OCI-M2 (cell line): ENCODE data around the gene AOAH.

ENCODE experiments used
- DNase-seq: peaks from one replicate; lab custom pipeline; 2025; ENCODE audit not compliant: unreplicated experiment; lab: John Stamatoyannopoulos, UW

Gene AOAH

GRCh38 chr7:36692456-36692855 is 31.8 kb downstream of the AOAH start:
- no peak for DNase-seq

DNA sequence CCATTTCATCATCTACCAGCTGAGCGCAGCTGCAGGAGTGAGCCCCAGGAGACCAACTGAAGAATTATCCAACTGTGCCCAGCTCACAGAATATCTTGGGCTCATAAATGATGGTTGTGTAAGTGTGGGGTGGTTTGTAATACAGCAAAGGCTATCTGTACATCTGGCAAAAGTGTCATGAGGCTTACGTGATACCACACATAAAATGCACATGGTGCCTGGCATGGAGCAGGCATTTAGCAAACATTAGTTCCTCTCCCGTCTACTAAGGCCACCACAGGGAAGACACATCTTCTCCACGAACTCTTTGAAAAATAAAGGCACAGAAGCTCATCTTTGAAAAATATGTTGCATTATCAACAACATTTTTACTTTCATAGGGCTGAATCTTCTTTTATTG is 32.3 kb downstream of the AOAH start:
- DNase-seq: no peak

- DNase-seq: no peak
Observed at GRCh38 chr7:36690514-36691187, 33.6 kb downstream of the AOAH start.

DNA sequence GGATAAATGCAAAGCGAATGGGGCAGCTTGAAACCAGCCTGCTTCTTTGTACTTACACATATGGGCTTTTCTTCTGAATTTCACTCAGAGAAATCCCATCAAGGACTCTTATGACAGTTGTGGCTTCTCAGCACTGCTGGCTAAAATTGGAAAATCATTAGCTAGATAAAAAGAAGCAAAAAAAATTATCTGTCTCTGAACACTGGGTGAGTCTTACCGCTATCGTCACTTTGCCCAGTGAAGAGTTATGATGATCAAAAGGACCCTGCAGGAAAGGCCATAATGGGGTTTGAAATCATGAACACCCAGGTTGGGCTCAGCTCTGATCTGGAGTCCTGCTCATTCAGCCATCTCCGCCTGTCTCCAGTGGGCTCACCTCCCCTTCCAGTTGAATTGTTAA is 34.3 kb downstream of the AOAH start:
- DNase-seq: no peak

DNA sequence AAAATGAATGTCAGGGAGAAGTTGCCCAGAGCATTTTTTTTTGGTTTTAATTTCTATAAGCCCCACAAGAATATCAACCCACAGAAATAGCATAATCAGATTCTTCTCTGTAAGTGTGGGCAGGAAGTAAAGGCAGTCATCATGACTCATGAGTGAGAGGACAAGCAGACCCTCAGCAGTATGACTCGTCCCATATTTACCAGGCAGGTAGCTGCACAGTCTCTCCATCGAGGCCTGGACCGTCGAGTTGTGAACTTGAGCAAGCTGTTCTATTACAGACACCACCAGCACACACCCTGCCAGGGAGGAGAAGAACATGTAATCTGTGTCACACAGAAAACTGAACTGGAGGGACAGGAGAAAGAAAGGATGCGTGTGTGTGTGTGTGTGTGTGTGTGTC is 37.8 kb downstream of the AOAH start:
- DNase-seq: no peak

- no peak for DNase-seq
Observed at GRCh38 chr7:36684954-36685353, 39.3 kb downstream of the AOAH start.

- DNase-seq: no peak
Observed at GRCh38 chr7:36683695-36684357, 40.5 kb downstream of the AOAH start.

GRCh38 chr7:36683111-36683510 is 41.2 kb downstream of the AOAH start:
- DNase-seq: no peak

- no peak for DNase-seq
Observed at GRCh38 chr7:36682102-36682501, 42.2 kb downstream of the AOAH start.

DNA sequence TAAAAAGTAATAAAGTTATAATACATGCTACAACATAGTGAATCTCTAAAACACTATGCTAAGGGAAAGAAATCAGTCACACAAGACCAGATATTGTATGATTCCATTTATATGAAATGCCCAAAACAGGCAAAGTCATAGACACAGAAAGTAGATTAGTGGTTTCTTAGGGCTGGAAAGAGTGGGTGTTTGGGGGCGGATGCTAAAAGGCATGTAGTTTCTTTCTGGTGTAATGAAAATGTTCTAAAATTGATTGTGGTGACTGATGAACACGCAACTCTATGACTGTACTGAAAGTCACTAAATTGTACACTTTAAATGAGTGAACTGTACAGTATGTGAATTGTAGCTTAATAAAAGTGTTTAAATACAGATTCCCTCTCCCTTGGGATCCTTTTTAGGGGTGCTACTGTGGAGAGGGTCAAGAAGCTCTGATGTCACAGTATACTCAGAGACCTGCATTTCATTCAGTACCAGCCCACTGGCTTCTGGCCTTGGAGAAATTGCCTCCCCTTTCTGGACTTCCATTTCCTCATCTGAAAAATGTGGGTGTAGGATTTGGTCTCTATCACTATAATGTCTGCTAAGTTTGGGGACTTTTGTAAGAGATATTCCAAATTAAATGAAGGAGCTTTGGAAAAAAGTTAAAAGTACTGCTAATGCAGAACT is 46.4 kb downstream of the AOAH start:
- DNase-seq: no peak

DNA sequence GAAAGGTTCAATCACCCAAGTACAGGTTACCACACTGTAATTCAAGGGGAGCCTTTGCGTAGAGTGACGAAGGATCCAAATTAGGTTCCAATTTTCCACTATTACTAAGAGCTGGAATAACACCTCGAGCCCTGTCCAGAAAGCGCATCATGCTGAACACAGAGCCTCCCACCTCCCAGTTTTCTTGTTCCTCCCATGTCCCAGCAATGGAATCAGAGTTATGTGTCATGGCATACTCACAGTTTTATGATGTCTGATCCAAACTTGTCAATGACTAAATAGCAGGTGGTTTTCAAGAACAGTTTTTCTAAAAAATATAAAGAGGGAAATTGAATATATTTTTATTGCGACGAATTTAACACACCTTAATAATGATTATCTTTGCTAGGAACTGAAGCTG is 50.6 kb downstream of the AOAH start:
- no peak for DNase-seq

- no peak for DNase-seq
Observed at GRCh38 chr7:36671432-36671829, 52.9 kb downstream of the AOAH start.

GRCh38 chr7:36670585-36671431 is 53.5 kb downstream of the AOAH start:
- no peak for DNase-seq

DNA sequence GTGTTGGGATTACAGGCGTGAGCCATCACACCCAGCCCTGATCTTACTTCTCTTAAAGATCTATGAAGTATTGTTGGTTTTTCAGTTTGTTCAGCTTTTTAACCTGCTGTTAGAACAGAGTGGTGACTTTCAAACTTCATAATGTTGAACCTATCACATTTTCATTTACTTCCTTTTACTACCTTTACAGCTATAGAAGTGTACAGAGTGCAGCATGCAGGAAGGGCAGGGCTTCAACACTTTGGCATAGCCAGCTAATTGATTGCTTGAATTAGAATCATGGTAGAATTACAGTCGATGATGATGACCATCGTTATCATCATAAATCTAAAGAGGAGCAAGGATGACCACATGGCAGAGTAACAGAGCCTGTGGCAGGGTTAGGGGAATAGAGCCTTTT is 55.5 kb downstream of the AOAH start:
- no peak for DNase-seq

- DNase-seq: no peak
Observed at GRCh38 chr7:36668080-36668479, 56.2 kb downstream of the AOAH start.

- no peak for DNase-seq
Observed at GRCh38 chr7:36667007-36667745, 57.1 kb downstream of the AOAH start.

DNA sequence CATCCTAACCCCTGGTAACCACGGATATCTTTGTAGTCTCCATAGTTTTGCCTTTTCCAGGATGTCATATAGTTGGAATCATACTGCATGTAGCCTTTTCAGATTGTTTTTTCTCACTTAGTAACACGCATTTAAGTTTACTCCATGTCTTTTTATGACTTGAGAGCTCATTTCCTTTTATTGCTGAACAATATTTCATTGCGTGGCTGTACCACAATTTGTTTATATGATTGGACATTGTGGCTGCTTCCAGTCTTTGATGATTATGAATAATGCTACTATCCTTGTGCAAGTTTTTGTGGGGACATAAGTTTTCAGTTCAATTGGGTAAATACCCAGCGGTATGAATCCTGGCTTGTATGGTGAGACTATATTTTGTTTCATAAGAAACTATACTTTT is 60.8 kb downstream of the AOAH start:
- no peak for DNase-seq

- DNase-seq: no peak
Observed at GRCh38 chr7:36661135-36661840, 63.0 kb downstream of the AOAH start.

- DNase-seq: no peak
Observed at GRCh38 chr7:36659638-36660341, 64.5 kb downstream of the AOAH start.

DNA sequence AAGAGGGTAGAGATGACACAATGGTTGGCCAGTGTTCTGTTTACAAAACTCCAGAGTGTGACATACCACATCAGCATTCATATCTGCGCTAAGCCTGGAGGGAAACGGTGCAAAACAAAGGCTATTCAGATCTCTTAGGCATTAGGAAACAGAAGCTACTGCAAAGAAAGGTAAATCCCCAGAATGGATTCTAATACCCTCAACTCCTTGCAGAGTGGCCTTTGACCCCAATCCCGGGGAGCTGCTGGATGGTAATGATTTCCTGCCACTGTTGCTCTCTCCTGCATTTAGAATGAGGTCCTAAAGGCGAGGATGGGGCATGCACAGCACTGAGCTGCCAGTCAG is 65.2 kb downstream of the AOAH start:
- no peak for DNase-seq
